HCEC 1CT (cell line): ENCODE measurements around the gene XPO6.

ENCODE experiments used
- DNase-seq: peaks from one replicate; pipeline ENCODE4 v3.0.0-alpha.2; 2017

Gene XPO6

DNA sequence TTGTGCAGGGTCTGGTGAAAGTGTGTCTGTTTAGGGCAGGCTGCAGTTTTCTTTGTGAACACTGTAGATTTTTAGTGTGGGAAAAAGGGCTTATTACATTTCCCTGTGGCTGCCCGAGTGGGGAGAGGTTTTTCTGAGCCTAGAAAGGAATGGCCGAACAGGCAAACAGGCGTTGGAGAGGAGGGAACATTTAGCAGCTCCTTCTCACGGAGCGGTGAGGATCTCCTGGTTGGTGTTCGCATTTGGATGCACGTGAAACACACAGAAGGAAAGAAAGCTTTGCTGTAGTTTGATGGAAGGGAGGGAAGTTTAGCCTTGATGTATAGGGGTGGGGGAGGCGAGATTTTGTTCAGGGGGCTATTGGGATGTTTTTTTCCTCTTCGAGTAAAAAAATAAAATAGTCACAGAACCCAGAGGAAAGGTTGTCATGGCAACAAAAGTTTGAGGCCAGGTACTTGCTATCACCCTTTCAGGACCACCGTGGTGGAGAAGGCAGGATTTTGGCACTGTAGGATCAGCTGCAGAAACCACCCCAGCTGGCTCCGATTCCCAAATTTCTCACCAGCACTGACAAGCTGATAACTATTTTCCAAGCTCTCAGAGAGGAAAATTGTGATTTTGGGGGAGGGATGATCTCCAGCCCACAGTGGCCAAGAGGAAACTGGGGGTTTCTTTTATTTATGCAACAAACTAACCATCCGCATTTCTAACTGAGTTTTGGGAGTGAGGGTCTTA is 151.8 kb downstream of the XPO6 start:
- no peak for DNase-seq

DNA sequence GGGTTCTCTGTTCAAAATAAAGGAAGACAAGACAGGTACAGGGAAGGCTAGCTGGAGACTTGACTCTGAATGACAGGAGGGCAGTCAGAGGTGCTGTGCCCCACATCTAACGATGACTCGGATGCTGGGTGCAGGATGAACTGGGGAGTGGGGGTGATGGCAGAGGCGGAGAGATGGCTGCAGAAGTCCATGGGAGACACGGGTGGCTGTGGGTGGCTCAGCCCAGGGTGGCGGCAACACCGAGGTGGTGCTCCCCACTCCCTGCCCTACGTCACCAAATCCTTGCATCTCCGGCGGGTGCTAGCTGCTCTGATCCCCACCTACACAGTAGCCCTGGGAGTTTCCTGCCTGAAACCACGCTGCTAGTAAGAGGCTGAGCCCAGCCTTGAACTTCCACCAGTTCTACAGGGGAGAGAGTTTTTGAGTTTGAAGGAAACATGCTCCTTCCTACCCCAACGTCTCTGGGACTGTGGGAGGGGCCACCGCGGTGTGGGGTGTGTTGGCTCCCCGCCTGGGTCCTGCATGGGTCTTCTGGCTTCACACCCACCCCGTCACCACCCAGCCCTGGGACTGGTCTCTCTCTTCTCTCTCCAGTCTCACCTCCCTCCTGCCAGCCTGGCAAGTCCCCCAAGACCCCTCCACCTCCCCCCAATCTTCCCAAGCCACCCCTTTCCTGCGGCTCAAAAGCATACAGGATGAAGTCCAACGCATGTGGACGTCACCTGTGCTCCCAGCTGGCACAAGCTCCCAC is 152.8 kb downstream of the XPO6 start:
- no peak for DNase-seq

- no peak for DNase-seq
Measured at GRCh38 chr16:28057949-28058348, 153.8 kb downstream of the XPO6 start.

GRCh38 chr16:28053461-28053860 is 158.3 kb downstream of the XPO6 start:
- DNase-seq, result no peak

- DNase-seq, result no peak
Measured at GRCh38 chr16:28052274-28053128, 159.3 kb downstream of the XPO6 start.

GRCh38 chr16:28051486-28051885 is 160.3 kb downstream of the XPO6 start:
- no peak for DNase-seq
